ENCODE measurements around the gene ANKRD1.
"Not testable (repeated sequence)": the region's sequence is repeated elsewhere in the genome, so short reads cannot be mapped to it uniquely, and the experiment has no call there.

The ANKRD1 gene

GRCh38 chr10:90889636-90890035 is 31.3 kb downstream of the ANKRD1 start:
- no peak for TF ChIP-seq CTCF (IDR thresholded peaks at IDR 0.05; ENCODE audit: control insufficient read depth, extremely low read depth, insufficient read depth)
- H3K4me3 ChIP-seq (ENCODE audit: low read depth, low read length): no peak overlapping the region
- no peak for DNase-seq (ENCODE audit: low read depth)

- H3K4me3 ChIP-seq (ENCODE audit: low read depth, low read length): no peak overlapping the region
- TF ChIP-seq CTCF (IDR thresholded peaks at IDR 0.05; ENCODE audit: control insufficient read depth, extremely low read depth, insufficient read depth): no peak
- DNase-seq (ENCODE audit: low read depth): peak; percentile 35
Measured at GRCh38 chr10:90888387-90888786, 32.5 kb downstream of the ANKRD1 start.

GRCh38 chr10:90887555-90887954 is 33.3 kb downstream of the ANKRD1 start:
- no peak for TF ChIP-seq CTCF (IDR thresholded peaks at IDR 0.05; ENCODE audit: control insufficient read depth, extremely low read depth, insufficient read depth)
- DNase-seq (ENCODE audit: low read depth): peak; percentile 86
- no peak overlapping the region for H3K4me3 ChIP-seq (ENCODE audit: low read depth, low read length)

GRCh38 chr10:90885176-90885575 is 35.7 kb downstream of the ANKRD1 start:
- no peak for DNase-seq (ENCODE audit: low read depth)
- no peak overlapping the region for H3K4me3 ChIP-seq (ENCODE audit: low read depth, low read length)
- no peak for TF ChIP-seq CTCF (IDR thresholded peaks at IDR 0.05; ENCODE audit: control insufficient read depth, extremely low read depth, insufficient read depth)

- no peak for TF ChIP-seq CTCF (IDR thresholded peaks at IDR 0.05; ENCODE audit: control insufficient read depth, extremely low read depth, insufficient read depth)
- DNase-seq (ENCODE audit: low read depth): peak; percentile 59
- H3K4me3 ChIP-seq (ENCODE audit: low read depth, low read length): no peak overlapping the region
Measured at GRCh38 chr10:90884431-90884830, 36.5 kb downstream of the ANKRD1 start.

- not testable (repeated sequence) for DNase-seq (ENCODE audit: low read depth); H3K4me3 ChIP-seq (ENCODE audit: low read depth, low read length)
- TF ChIP-seq CTCF (IDR thresholded peaks at IDR 0.05; ENCODE audit: control insufficient read depth, extremely low read depth, insufficient read depth): peak; percentile 58
Measured at GRCh38 chr10:90880059-90880719, 40.7 kb downstream of the ANKRD1 start.

- DNase-seq (ENCODE audit: low read depth): no peak
- H3K4me3 ChIP-seq (ENCODE audit: low read depth, low read length): no peak overlapping the region
- TF ChIP-seq CTCF (IDR thresholded peaks at IDR 0.05; ENCODE audit: control insufficient read depth, extremely low read depth, insufficient read depth): no peak
Measured at GRCh38 chr10:90879062-90879461, 41.8 kb downstream of the ANKRD1 start.

All from LNCaP clone FGC (cell line).